NCI-H748 treated with DMSO at 0.1 percent for 48 hours (cell line): ENCODE measurements around the gene NFIC.
"Not testable (repeated sequence)": the region's sequence is repeated elsewhere in the genome, so short reads cannot be mapped to it uniquely, and the experiment has no call there.

Experiments
- DNase-seq: peaks from one replicate; lab custom pipeline; 2025; lab: John Stamatoyannopoulos, UW

Gene NFIC

GRCh38 chr19:3336680-3337523 lies 29.5 kb upstream of the NFIC start:
- no peak for DNase-seq

DNA sequence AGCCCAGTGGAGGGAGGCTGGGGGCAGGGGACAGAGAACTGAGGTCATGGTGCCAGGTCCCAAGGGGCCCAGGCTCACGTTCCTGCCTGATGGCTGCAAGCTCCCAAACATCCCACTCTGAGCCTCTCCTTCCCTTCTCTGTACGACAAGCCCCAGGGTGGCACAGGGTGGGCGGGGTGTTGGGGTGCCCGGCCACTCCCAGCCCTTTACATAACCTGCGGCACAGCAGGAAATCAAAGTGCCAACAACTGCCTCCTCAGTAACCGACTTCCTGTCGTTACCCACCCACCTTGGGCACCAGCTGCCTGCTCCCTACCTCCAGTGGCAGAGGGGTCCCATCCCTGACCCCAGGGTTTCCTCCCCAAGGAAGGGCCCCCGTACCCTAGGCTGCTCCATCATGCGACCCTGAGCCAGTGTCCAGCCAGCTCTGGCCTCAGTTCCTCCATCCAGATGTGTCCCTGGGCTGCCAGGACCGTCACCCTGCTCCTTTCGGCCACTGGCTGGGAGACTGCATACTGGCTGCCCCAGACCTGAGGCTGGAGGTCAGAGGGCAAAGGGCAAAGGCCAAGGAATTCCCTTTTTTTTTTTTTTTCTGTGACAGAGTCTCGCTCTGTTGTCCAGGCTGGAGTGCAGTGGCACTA lies 27.7 kb upstream of the NFIC start:
- no peak for DNase-seq

- DNase-seq: no peak
These were observed 26.0 kb upstream of the NFIC start for GRCh38 chr19:3340340-3340739.

- DNase-seq: no peak
These were observed 24.1 kb upstream of the NFIC start for GRCh38 chr19:3342246-3342645.

GRCh38 chr19:3342962-3343361 lies 23.4 kb upstream of the NFIC start:
- not testable (repeated sequence) for DNase-seq

DNA sequence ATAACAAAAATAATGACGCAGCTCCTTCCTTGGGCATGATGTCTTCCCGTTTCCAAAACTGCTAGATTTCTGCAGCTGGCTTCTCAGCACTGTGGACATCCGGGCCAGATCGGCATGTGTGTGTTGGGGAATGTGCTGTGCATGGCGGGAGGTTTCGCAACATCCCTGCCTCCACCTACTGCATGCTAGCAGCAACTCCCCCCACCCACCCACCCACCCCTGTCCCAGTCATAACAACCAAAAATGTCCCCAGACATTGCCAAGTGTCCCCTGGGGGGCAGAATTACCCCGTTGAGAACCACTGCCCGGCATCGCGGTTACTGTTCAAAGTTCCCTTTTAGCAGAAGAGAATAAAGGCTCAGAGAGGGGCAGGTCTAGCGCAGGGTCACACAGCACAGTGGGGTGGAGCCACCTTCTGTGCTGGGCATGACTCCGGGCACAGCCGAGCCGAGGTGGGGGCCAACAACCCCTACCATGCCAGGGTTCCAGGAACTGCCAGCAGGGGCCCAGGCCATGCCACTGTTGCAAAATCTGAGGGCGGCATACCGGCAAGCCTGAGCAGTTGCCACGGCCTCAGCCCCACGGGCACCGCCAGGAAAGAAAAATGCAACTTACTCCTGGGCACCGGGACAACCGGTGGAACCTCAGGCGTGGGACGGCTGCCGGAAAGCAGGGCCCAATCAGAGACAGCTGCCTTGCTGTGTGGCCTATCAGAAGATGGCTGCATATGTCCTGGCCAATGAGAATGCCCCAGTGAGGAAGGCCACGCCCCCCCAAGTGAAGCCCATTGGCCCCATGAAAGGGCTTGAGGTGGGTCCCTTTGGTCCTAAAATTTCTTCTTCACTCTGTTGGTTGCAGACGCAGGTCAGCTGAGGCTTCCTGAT lies 22.5 kb upstream of the NFIC start:
- no peak for DNase-seq

DNA sequence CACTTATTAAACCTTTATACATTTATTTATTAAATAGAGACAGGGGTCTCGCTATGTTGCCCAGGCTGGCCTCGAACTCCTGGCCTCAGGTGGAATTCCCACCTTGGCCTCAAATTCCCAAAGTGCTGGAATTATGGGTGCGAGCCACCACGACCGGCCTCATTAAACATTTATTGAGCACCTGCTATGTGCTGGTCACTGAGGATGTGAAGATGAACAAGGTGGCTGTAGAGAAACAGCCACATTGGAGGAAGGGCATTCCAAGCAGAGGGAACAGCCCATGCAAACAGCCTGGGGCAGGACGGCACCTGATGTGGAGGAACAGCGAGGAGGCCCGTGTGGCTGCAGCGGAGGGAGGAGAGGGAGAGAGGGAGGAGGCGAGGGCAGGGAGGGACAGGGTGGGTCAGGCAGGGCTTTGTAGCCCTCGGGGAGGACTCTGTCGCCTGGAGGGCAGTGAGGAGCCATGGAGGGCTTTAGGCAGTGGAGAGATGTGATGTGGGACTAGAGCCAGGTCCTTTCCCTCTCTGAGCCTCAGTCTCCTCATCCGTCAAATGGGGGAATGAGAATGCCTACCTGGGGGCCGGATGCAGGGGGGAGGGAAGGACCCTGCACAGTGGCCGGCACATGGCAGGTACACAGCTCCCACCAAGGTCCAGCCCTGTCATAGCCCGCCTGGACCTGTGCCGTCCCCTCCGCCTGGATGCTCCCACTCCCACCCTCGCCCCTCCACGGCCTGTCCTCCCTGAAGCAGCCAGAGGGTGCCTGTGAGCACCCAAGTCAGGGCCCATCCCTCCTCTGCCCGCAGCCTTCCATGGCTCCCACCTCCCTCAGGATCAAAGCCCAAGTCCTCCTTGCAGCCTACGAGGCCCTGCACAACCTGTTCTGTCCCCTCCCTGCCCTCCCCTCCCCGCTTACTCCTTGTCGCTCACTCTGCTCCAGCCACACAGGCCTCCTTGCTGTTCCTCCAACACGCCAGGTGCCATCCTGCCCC lies 21.5 kb upstream of the NFIC start:
- DNase-seq: no peak

DNA sequence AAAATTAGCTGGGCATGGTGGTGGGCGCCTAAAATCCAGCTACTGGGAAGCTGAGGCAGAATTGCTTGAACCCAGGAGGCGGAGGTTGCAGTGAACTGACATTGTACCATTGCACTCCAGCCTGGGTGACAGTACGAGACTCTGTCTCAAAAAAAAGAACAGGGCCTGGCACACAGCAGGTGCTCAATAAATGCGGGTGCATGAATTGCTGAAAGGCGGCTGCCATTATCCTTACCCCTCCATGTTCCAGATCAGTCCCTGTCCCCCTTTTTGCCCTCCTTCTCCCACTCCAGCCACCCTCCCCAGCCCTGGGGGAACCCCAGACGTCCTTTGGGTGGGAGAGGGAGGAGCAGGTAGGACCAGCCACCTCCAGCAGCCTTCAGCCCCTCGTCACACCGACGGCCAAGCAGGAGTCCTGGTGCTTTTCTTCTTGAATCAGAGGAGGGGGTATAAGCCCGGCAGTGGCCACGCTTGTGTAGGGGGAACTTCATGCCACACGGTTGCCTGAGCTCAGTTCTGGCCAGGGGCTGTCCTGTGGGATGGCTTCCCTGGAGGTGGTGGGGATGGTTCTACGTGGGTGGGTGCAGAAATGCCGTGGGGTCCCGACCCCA lies 20.4 kb upstream of the NFIC start:
- DNase-seq: no peak

DNA sequence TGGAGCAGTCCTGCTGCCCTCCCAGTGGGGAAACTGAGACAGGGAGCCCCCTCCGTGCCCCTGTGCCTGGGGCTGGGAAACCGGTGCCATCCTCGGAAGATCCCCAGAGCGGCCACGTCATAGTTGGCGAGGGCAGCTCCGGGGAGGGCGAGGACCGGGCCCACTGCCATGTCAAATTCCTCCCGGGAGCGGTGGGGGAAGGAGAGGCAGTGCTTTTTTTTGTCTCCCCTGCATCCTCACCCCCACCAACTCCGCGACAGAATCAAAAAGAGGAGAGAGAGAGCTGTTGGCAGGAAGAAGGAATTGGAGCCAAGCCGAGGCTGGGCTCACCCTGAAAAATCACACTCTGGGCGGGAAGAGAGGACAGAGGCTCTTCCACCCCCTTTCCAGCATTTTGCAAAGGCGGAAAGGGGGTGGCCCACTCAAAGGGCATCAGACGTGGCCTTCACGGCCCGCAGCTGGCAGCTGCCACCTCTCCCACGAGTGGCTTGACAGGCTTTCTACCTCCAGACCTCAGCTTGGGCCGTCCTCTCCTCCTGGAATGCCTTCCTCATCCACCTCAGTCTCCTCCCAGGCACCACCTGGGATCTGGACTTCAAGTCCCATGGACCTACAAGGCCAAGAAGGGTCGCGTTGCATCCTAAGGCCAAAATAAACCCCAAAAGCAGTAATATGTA lies 19.6 kb upstream of the NFIC start:
- DNase-seq: no peak

- DNase-seq: no peak
These were observed 18.3 kb upstream of the NFIC start for GRCh38 chr19:3348042-3348441.

- not testable (repeated sequence) for DNase-seq
These were observed 17.9 kb upstream of the NFIC start for GRCh38 chr19:3348469-3348868.

DNA sequence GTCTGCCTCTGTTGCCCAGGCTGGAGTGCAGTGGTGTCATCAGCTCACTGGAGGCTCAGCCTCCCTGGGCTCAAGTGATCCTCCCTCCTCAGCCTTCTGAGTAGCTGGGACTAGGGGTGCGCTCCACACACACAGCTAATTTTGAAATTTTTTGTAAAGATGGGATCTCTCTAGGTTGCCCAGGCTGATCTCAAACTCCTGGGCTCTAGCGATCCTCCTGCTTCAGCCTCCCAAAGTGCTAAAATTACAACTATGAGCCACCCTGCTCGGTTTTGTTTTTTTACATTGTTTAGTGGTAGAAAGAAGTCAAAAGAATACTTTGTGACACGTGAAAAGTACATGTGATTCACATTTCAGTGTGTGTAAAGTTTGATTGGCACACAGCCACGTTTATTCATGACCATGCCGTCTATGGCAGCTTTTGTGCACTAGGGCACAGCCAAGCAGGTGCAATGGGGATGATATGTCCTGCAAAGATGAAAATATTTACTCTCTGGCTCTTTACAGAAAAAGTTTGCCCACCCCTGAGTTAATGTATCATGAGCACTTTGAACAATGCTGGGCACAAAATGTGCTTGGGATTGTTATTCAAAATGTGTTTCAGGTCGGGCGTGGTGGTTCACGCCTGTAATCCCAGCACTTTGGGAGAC lies 16.2 kb upstream of the NFIC start:
- peak; percentile 7 for DNase-seq

DNA sequence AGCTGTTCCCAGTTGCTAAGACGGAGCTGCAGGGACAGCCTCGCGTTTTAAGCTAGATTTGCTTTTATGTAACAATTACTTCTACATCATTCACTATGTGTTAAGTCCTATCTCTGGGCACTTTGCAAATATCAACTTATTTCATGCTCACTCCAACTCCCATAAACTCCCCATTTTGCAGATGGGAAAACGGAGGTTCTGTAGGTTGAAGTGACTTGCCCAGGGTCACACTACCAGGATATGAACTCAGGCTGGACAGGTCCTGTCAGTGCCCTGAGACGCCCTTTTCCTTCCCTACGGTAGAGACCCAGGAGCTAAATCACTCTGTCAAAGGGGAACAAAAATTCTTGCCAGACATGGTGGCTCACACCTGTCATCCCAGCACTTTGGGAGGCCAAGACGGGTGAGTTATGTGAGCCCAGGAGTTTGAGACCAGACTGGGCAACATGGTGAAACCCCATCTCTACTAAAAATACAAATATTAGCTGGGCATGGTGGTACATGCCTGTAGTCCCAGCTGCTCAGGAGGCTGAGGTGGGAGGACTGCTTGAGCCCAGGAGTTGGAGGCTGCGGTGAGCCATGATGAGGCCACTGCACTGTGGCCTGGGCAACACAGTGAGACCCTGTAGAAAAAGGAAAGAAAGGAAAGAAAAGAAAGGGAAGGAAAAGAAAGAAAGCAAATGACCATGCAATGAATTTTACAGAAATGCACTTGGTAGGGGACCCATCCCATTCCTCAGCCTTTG lies 14.5 kb upstream of the NFIC start:
- no peak for DNase-seq

- DNase-seq: no peak
These were observed 12.9 kb upstream of the NFIC start for GRCh38 chr19:3353493-3353892.

GRCh38 chr19:3356805-3357204 lies 9.6 kb upstream of the NFIC start:
- no peak for DNase-seq

DNA sequence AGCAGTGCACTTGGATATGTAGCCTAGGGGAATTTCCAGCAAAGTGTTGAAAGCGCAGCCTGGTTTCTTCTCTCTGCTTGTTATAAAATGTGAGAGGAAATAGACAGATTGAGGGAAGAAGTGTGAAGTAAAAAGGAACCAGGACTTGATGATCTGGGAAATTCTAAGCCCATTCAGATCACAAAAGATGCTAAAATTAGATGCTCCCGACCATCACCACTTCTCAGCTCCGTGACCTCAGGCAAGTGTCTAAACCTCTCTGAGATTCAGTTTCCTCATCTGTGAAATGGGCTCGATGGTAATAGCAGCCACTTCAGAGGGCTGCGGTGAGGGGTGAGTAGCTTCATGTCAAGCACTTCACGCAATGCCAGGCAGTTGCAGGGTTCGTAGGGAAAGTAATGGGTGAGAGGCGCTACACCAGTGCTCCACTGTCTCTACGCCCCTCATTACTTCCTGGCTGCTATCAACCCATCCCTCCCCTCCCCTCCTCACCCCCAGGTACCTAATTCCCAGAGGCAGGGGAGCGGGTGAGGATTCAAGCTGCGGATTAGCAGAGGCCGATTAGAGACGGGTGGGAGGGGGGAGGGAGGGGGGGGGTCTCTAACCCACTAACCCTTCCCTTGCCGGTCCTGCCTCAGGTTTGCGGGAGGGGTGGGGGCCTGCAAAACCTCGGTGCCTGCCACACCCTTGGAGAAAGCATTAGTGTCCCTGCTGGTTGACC lies 9.0 kb upstream of the NFIC start:
- DNase-seq: no peak

- DNase-seq: no peak
These were observed 8.2 kb upstream of the NFIC start for GRCh38 chr19:3357992-3358688.

- no peak for DNase-seq
These were observed 7.7 kb upstream of the NFIC start for GRCh38 chr19:3358689-3359014.
